Liver (tissue), 9 donors: ENCODE results near the gene SLC4A8. TPM values are rescaled to one million over a fixed set of nuclear protein-coding genes. Genes with fewer than 3 reads are reported as not detected.
A peak's percentile ranks its signal among the peaks of the same experiment; 100 is the strongest.

Experiments
- DNase-seq: peaks from one replicate; pipeline ENCODE4 v3.0.0-alpha.2; 2017; ENCODE audit warnings: low spot score
- H3K27ac ChIP-seq, 2 donors: one replicate each; pipeline ENCODE4 v1.7.0; 2013; ENCODE audit warnings: inconsistent platforms in 2 of 2, low read length in 2 of 2, control low read depth in 1 of 2, low read depth in 1 of 2, mild to moderate bottlenecking in 1 of 2
- H3K27me3 ChIP-seq, 4 donors: one replicate each; pipeline versions ENCODE4 v1.6.1 to v1.7.0; 2013; ENCODE audit warnings: low read length in 3 of 4, inconsistent platforms in 1 of 4, mild to moderate bottlenecking in 1 of 4, moderate library complexity in 1 of 4; ENCODE audit not compliant: control insufficient read depth in 4 of 4, insufficient read depth in 4 of 4
- H3K36me3 ChIP-seq, 4 donors: one replicate each; pipeline versions ENCODE4 v1.6.1 to v1.7.0; 2013; ENCODE audit warnings: low read length in 3 of 4, mild to moderate bottlenecking in 3 of 4, low read depth in 1 of 4, moderate library complexity in 1 of 4; ENCODE audit not compliant: control insufficient read depth in 4 of 4, insufficient read depth in 3 of 4
- H3K4me1 ChIP-seq, 4 donors: one replicate each; pipeline versions ENCODE4 v1.6.1 to v1.7.0; 2013; ENCODE audit warnings: low read length in 3 of 4, mild to moderate bottlenecking in 3 of 4, moderate library complexity in 1 of 4; ENCODE audit not compliant: control insufficient read depth in 4 of 4, insufficient read depth in 4 of 4
- H3K4me3 ChIP-seq, 3 donors: one replicate each; pipeline versions ENCODE4 v1.6.1 to v1.7.0; 2013; ENCODE audit warnings: low read length in 3 of 3, control low read depth in 1 of 3, low read depth in 1 of 3, mild to moderate bottlenecking in 1 of 3
- H3K9ac ChIP-seq, 2 donors: one replicate each; pipeline ENCODE4 v1.7.0; 2013; ENCODE audit warnings: low read length in 2 of 2, mild to moderate bottlenecking in 2 of 2, moderate library complexity in 2 of 2, control low read depth in 1 of 2, low read depth in 1 of 2
- H3K9me3 ChIP-seq, 4 donors: one replicate each; pipeline versions ENCODE4 v1.6.1 to v1.7.0; 2013; ENCODE audit warnings: low read length in 3 of 4; ENCODE audit not compliant: control insufficient read depth in 4 of 4
- ATF3 ChIP-seq: IDR thresholded peaks from 2 replicates; pipeline ENCODE4 v1.6.1; 2016; ENCODE audit warnings: antibody characterized with exemption
- CTCF ChIP-seq: fragments of 150-350 bp; IDR thresholded peaks from 2 replicates; pipeline ENCODE4 v1.5.1; 2017; ENCODE audit warnings: improper control_type of control experiment, low read depth, low read length; ENCODE audit not compliant: missing input control
- EGR1 ChIP-seq, 2 donors: IDR thresholded peaks; 2 replicates each; pipeline ENCODE4 v1.6.1; 2016 to 2018; ENCODE audit warnings: antibody characterized with exemption in 2 of 2, low read depth in 2 of 2
- FOXA1 ChIP-seq: IDR thresholded peaks from 2 replicates; pipeline ENCODE4 v1.6.1; 2016; ENCODE audit warnings: antibody characterized with exemption
- FOXA2 ChIP-seq: IDR thresholded peaks from 2 replicates; pipeline ENCODE4 v1.6.1; 2016; ENCODE audit warnings: antibody characterized with exemption
- HNF4A ChIP-seq, 2 donors: conservative IDR thresholded peaks; 2 replicates each; pipeline ENCODE4 v1.6.1; 2016; ENCODE audit warnings: antibody characterized with exemption in 2 of 2, mild to moderate bottlenecking in 2 of 2
- HNF4G ChIP-seq: IDR thresholded peaks from 2 replicates; pipeline ENCODE4 v1.6.1; 2016; ENCODE audit warnings: antibody characterized with exemption
- JUND ChIP-seq, 2 donors: IDR thresholded peaks; 2 replicates each; pipeline ENCODE4 v1.6.1; 2016; ENCODE audit warnings: antibody characterized with exemption in 2 of 2
- MAX ChIP-seq: IDR thresholded peaks from 2 replicates; pipeline ENCODE4 v1.6.1; 2016; ENCODE audit warnings: antibody characterized with exemption
- NR2F2 ChIP-seq: IDR thresholded peaks from 2 replicates; pipeline ENCODE4 v1.6.1; 2016; ENCODE audit warnings: antibody characterized with exemption
- RAD21 ChIP-seq, 2 donors: IDR thresholded peaks; 2 replicates each; pipeline ENCODE4 v1.6.1; 2016; ENCODE audit warnings: antibody characterized with exemption in 2 of 2, mild to moderate bottlenecking in 2 of 2
- RXRA ChIP-seq, 2 donors: IDR thresholded peaks; 2 replicates each; pipeline ENCODE4 v1.6.1; 2017 to 2018; ENCODE audit warnings: antibody characterized with exemption in 2 of 2, mild to moderate bottlenecking in 1 of 2
- TAF1 ChIP-seq: conservative IDR thresholded peaks from 2 replicates; pipeline ENCODE4 v1.6.1; 2016; ENCODE audit warnings: antibody characterized with exemption, mild to moderate bottlenecking
- YY1 ChIP-seq: IDR thresholded peaks from 2 replicates; pipeline ENCODE4 v1.6.1; 2016; ENCODE audit warnings: antibody characterized with exemption, mild to moderate bottlenecking
- WGBS: extraction: QIAGEN DNeasy Blood & Tissue Kit; methylation state at CpG from one replicate; pipeline ENCODE4 v1.1.7; 2013; 5-methylcytosine and 5-hydroxymethylcytosine counted together
- polyA plus RNA-seq, 2 donors: library from polyadenylated mRNA; stranded (reverse) in 1 of 2; unstranded in 1 of 2; fragments of 200-250 nt in 1 of 2; fragments of >200 nt in 1 of 2; fragmentation: Nextera tagmentation in 1 of 2; extraction: Ambion mirVana in 1 of 2; gene quantifications; one replicate each; pipeline versions ENCODE4 v1.2.1 to v1.2.3, GENCODE V29; 2013 to 2015
- total RNA-seq, 2 donors: library from RNA; depleted of rRNA; stranded (reverse); fragments of >200 nt; gene quantifications; one replicate each; pipeline ENCODE4 v1.2.3, GENCODE V29; 2014
- donor health status: healthy.
- donor health status: healthy.
- donor health status: healthy.
- donor health status: healthy.
- donor health status: healthy.

SLC4A8 gene
- total and polyA plus RNA-seq, 4 donors, result 0.07 to 1.0 (median 0.75) TPM; not detected in 1

GRCh38 chr12:51520576-51521325 lies 96.1 kb downstream of the SLC4A8 start:
- Histone ChIP-seq H3K27ac (no peak overlapping the region), H3K4me1 (no peaks in the 10 kb centered on the region), H3K36me3 (no peaks in the 10 kb centered on the region), H3K4me3 (no peak overlapping the region), H3K27me3 (no peaks in the 10 kb centered on the region), H3K9ac (no peak overlapping the region), H3K9me3 (no peaks in the 10 kb centered on the region)
- DNase-seq, result no peak
- TF ChIP-seq TAF1 (no peak), FOXA1 (no peak), HNF4A (conservative IDR thresholded peaks at IDR 0.05) (no peak), ATF3 (no peak), JUND (IDR thresholded peaks at IDR 0.05) (no peak), HNF4G (no peak), RXRA (IDR thresholded peaks at IDR 0.05) (no peak), NR2F2 (no peak), YY1 (no peak), MAX (no peak)
- 91% methylated on average over 13 of the region's 13 CpGs for WGBS

- Histone ChIP-seq H3K9ac (no peak overlapping the region), H3K27ac (no peak overlapping the region), H3K4me1 (no peaks in the 10 kb centered on the region), H3K4me3 (no peak overlapping the region), H3K9me3 (no peaks in the 10 kb centered on the region), H3K36me3 (no peaks in the 10 kb centered on the region), H3K27me3 (no peaks in the 10 kb centered on the region)
- DNase-seq, result no peak
- 87% methylated on average over 9 of the region's 9 CpGs for WGBS
- TF ChIP-seq RAD21 (IDR thresholded peaks at IDR 0.05), result peak; percentile 44 to 64
- TF ChIP-seq FOXA1, result no peak
- peak; percentile 10 for TF ChIP-seq CTCF
Measured at GRCh38 chr12:51521554-51522276, 97.1 kb downstream of the SLC4A8 start.

GRCh38 chr12:51522696-51523095 lies 98.1 kb downstream of the SLC4A8 start:
- H3K9me3 ChIP-seq, result no peaks in the 10 kb centered on the region
- no peaks in the 10 kb centered on the region for H3K4me1 ChIP-seq
- H3K27ac ChIP-seq, result no peak overlapping the region
- H3K27me3 ChIP-seq, result no peaks in the 10 kb centered on the region
- TF ChIP-seq EGR1 (IDR thresholded peaks at IDR 0.05; ENCODE audit: low read depth in 2 of 2), result no peak
- no peak for TF ChIP-seq RAD21 (IDR thresholded peaks at IDR 0.05)
- TF ChIP-seq RXRA (IDR thresholded peaks at IDR 0.05), result no peak
- no peak for TF ChIP-seq FOXA2
- TF ChIP-seq YY1, result no peak
- H3K9ac ChIP-seq, result no peak overlapping the region
- no peak for DNase-seq
- no peak overlapping the region for H3K4me3 ChIP-seq
- WGBS, result 81% methylated on average over 5 of the region's 5 CpGs
- H3K36me3 ChIP-seq, result no peaks in the 10 kb centered on the region
